HG02588 (cell line): ENCODE results near the gene FUBP3.

Source experiments
- ATAC-seq: cut with Tn5 transposase; IDR thresholded peaks from one replicate; pipeline ENCODE4 v1.9.1; 2021; ENCODE audit warnings: mild to moderate bottlenecking, moderate library complexity; ENCODE audit not compliant: unreplicated experiment

The FUBP3 gene

DNA sequence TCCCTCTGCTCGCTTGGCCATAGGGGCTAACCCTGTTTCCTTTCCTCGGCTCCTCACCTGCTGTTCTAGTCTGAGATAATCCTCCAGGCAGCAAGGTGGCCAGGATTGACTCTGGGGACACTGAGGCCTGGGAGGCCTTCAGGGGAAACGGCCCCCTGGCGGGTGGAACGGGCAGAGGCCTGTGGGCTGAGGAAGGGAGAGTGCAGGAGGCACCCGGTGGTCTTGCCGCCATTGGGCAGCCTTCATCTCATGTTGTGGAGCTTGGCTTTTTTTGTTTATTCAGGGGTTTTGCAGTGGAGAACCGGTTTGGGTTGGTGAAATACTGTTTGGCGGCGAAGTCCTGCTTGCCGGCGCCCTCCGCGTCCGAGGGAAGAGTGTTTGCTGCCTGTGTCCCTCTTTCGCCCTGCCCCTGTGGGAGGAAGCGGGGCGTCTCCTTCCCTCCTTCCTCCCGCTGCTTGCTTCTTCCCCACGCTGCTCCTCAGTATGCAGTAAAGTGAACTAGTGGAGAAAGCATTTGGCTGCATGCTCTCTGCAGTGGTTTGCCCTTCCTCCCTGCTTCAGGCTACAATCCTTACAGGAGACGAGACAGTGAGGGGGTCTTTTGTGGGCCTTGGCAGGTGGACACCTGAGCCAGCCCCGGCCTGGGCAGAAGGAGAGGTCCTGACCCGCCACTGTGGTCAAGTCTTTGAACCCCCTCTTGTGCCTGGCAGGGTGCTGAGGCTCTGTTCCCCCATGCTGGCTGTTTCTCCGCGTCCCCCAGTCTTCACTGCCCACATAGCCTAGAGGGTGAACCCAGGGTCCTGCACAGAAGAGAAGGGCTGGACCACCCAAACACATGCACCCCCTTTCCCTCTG, 54.2 kb downstream of the FUBP3 start:
- ATAC-seq = no peak

DNA sequence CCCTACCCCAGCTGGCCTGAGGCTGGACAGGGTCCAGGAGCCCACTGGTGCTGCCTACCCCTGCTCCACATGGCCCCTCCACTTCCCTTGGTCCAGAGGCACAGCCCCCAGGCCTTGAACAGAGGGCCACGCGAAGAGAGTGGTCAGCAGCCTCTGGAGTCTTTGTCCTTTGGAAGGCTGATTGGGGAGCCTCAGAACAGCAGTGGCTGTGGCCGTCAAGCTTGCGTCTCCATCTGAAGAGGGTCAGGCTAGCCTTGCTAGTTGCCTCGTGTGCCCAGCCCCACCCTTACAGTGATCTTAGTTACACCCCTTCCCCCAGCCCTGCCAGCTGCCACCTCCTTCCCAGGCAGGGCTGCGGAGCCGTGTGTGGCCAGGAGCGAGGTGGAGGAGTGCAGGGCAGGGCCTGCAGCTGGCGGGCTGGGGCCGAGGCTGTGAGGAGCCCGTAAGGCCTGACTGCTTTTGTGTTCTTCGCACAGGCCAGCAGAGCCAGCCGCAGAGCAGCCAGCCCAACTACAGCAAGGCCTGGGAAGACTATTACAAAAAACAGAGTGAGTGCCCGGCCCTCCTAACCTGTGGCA, 54.9 kb downstream of the FUBP3 start:
- no peak for ATAC-seq

DNA sequence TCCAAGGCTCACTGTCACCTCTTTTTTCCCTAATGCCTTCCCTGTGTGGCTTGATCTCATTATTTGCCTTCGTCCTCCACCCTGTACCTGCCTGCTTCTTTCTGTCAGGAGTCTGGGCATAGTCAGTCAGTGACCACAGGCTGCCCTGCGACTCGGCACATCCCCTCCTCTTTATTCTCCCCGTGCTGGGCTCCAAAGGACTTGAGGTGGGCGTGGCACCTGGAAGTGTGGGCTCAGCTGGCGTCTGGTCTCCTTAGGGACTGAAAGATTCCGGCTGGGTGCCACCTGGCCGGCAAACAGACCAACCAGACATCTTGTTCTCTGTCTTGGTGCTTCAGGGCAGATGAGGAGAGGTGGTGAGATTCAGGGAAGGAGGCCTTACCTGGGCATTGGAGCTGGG, 55.4 kb downstream of the FUBP3 start:
- no peak for ATAC-seq

DNA sequence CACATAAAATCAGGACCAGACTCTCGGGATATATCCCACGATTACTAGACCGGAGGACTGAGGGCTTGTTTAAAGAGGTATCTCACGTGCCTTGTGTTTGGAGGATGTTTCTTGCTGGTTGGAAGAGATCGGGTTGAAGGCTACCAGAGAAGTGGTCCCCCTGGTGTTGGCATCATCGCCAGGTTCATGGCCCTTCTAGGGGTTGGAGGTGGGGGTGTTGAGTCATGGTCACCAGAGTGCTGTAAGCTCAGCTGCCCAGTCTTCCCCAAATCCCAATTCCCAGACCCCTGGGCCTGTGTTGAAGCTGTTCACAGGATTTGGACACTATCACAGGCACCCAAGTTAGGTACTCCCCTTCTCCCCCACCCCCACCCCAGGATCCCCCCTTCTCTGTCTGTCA, 55.9 kb downstream of the FUBP3 start:
- ATAC-seq = no peak

DNA sequence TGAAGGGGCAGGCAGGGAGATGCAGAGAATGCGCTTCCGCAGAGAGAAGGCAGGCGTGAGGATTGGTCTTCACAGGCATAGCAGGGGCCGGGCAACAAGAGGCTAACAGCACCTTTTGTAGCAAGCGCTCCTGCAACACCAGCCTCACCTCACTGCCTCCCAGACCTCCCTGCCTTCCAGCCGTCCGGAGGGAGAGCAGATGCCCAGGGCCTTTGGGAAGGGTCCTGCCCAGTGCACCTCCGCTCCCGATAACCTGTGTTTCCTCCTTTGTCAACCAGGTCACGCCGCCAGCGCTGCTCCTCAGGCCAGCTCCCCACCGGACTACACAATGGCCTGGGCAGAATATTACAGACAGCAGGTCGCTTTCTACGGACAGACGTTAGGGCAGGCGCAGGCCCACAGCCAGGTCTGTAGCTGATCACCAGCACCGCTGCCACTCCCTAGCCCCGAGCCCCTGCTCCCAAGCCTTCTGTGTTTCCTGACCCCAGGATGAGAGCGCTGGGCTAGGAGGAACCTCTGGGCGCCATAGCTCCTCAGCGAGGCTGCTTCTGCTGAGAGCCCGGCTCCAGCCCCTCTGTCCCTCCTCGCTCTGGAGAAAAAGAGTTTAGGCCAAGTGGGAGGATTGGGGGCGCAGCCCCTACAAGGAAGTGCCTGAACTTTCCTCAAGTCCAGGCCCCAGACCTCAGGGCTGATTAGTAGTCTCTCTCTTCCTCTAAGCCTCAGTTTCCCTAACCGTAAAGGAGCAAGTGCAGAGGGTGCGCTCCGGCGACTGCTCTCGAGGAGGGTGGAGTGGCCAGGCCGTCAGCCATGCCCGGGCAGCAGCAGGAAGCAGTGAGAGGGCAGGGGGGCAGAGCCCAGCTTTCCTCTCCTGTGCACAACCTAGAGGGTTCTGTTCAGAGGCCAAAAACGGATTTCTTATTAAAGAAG, 56.6 kb downstream of the FUBP3 start:
- no peak for ATAC-seq

DNA sequence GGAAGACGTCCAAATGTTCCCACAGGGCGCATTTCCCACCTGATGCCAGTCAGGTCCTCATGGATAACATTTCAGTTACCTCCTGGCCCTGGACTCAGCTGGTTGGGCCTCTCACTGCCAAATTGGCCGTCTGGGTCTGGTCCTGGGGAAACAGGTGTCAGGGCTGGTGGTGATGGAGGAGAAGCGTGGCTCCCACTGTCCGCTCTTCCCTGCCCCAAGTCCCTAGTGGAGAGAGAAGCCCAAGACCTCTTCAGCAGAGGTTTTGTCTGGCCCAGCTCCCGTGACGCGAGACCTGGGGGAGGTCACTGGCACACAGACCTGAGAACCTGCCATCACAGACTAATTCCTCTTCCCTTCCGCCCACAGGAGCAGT, 57.3 kb downstream of the FUBP3 start:
- ATAC-seq = no peak

DNA sequence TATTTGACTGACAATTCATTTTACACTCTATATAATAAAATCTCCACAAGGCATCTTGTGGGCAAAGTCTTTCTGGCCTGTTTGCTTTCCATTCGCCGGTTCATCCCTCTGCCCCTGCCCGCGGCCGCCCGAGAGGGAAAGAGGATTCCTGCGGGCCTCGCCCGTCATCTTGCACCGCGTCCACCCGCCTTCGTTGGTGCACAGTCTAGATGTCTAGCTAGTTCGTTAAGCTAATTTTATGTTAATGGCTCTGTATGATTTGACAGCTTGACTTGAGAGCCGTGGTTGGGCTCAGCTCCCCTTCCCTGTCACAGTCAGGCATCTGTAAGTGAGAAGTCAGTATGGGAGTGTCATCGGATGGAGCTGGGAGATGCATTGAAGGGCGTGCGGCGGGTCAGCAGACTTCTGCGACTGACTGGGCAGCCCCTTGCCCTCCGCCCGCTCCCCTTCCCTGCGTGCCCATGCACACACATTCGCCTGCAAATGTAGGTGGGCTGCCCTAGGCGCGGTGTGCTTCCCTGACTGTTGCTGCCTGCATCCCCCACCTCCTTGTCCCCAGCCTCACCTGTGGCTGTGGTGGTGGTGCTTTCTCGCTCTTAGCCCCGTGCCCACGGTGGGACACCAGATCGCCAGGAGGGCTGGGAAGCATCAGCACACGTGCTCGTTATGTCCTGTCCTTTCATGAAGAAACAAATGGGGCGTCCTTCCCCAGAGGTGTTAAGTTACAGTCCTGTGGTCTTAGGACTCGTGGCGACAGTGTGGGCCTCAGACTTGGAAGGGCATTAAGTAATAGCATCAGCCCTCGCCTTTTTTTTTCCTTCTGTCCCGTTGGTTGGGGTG, 59.1 kb downstream of the FUBP3 start:
- ATAC-seq = no peak

DNA sequence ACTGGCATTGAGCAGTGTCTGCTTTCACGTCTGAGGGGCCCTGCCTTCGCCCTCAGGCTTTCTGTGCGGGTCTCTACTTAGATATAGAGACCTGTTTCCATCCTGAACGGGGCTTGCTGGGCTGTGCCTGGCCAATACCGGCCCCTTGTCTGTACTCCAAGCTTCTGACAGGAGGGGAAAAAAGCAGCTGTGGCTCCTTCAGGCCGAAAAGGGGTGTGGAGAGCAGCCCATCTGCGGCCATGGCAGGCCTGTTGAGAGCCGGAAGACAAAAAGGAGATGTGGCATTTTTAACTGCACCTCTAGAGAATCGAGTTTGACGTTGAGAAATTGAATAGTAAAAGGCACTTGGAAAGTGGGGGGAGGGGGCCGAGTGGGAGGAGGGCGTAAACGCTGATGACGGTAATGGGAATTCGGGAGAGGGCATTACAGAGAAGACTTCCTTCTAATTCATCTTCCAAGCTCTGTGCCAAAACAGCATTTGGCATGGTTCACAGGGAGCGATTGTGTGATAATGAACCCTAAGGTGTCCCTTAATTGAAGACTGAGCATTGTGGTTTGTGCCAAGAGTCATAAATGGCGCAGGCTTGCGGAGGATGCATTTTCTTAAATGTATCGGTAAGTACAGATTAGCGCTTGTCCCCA, 59.9 kb downstream of the FUBP3 start:
- ATAC-seq = no peak

DNA sequence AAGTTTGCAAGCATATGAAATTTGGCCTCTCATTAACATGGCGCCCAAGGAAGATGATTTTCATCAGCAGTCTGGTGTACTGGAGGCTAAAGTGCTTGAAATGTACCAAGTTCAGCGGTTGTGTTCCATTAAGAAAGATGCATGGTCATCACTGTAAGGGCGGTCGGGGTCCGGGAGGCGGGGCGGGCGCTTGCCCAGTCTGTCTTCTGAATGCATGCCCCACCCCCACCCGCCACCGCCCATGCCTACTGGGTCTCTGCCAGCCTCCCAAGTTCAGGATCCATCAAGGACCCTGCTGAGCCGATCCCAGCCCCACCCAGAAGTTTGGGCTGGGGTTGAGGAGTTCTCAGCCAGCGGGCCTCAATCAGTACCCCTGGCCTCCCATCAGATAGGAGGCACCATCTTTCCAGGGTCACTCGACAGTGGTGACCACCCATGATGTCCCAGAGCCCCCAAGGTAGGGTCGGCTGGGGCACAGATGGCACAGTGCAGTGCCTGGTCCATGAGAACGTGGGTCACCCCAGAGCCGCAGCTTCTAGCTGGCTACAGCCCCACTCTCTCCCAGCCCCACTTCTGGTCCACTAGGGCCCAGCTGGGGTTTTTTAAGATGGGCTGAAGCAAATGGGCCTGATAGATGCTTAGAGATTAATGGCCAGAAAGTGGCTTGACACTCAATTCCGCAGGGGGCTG, 60.6 kb downstream of the FUBP3 start:
- ATAC-seq = no peak

DNA sequence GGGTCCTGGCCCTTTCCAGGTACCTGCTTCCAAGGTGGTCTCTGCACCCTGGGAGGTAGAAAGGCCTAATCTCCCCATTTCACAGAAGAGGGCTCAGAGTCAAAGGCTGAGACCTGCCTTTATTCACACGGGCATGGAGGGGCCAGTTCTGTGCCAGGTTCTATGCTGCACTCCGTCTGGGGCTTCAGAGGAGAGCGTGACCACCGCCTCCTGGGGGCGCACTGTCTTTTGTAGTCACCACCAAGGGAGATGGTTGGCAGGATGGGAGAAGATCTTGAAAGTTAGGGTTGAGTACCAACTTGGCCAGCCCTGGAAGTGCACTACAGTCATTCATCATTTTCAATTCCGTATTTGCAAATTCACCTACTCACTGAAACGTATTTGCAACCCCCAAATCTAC, 61.3 kb downstream of the FUBP3 start:
- ATAC-seq = no peak

DNA sequence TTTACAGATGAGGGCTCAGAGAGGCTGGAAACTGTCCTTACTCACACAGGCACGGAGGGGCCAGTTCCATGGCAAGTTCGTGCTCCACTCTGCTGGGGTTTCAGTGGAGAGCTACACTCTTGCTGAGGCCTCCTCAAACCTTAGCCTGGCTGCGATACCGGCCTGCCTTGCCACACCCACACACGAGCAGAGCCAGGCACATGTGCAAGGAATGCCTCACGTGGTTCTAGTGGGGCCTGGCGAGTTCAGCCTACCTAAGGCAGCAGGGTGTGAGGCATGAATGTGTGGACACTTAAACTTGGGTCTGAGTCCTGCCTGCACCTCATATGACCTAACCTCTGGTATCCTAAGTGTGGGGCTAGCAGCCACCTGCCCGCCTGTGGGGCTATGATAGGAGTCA, 63.5 kb downstream of the FUBP3 start:
- ATAC-seq = no peak

DNA sequence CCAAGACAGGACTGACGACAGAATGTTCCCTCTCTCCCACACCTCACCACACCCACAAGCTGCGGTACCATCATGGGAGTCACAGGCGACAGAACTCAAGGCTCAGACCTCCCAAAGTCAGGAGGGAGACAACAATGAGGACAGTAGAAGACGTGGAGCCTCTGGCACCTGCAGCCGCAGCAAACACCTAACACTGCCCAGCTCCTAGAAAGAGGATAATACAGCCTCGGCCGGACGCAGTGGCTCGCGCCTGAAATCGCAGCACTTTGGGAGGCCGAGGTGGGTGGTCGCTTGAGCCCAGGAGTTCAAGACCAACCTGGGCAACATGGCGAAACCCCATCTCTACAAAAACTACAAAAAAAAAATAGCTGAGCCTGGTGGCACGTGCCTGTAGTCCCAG, 71.8 kb downstream of the FUBP3 start:
- ATAC-seq = no peak

DNA sequence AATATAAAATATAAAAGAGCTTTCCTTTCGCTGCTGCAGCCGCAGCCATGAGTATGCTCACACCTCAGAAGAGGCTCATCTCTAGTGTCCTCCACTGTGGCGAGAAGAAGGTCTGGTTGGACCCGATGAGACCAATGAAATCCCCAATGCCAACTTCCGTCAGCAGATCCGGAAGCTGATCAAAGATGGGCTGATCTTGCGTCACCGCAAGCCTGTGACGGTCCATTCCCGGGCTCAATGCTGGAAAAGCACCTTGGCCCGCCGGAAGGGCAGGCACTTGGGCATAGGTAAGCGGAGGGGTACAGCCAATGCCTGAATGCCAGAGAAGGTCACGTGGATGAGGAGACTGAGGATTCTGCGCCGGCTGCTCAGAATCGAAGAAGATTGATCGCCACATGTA, 72.4 kb downstream of the FUBP3 start:
- ATAC-seq = no peak

DNA sequence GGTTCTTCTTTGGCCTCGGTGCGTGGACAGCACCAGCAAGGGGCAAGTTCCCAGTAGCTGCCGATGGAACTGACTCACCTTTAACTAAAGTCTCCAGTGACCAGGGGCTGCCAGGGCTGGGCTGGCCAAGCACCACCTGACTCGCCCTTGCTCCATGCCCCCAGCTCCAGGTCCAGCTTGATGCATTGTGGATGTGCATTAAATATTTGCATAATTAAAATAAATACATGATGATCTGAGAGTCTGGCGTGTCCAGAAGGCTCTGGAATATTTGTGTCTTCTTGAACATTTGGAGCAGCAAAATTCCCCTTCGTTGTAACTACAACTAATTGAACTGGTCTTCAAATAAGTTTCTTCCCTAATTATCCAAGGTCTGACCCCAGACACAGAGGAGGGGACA, 75.5 kb downstream of the FUBP3 start:
- ATAC-seq = no peak

DNA sequence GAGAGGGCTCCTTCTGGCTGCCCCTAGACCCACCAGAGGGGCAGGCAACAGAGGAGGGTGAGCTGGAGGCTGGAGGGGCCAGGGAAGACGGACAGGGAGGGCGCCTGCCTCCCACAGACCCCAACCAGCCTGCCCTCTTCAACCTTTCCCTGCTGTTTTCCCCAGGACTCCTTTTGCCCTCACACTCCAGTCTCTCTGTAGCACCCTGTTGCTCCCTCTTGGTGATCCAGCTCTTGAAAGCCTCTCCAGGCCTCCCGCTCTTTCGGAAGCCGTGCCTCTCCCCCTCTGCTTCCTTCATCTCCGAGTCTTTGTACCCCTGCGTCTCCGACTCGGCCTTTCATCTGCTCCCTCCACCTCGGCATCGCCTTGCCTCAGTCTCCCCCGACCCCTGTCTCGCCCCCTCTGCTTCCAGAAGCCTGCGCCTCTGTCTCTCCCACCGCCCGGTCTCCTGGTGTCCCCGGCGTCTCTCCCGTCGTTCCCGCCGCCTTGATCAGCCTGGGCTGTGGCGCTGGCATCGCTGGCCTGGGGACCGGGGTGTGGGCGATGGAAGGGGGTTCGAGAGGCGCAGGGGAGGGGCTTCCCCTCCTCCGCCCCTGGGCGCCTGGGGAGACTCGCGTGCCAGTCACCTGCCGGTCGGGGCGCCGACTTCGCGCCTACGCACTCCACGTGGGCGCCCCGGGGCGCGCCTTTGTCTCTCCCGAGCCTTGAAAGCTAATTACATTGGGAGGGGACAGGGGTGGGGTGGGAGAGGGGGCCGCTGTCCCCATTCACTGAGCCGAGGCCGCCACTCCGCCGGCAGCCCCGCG, 79.7 kb downstream of the FUBP3 start:
- ATAC-seq = no peak

DNA sequence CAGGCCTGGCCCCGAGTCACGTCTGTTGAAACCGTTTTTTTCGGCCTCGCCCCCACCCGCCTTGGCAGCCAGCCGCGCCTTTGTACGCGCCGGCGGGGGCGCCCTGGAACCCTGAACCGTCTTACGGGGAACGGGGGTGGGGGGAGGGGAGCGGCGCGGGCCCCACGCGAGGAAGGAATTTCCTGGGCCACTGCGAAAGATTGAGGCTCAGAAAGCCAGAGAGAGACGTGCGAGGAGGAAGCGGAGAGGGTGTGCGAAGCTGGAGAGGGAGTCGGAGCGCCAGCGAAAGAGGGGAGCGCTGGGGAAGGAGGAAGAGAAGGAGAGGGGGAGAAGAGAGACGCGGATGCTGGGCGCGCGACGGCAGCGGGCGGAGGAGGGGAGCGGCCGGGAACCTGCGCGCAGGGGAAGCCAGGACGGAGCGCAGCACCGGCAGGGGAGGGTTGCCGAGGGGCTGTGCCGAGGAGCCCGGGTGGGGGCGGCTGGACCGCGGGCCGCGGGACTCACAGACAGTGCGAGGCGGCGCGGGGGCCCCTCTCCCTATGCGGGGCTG, 80.4 kb downstream of the FUBP3 start:
- no peak for ATAC-seq

DNA sequence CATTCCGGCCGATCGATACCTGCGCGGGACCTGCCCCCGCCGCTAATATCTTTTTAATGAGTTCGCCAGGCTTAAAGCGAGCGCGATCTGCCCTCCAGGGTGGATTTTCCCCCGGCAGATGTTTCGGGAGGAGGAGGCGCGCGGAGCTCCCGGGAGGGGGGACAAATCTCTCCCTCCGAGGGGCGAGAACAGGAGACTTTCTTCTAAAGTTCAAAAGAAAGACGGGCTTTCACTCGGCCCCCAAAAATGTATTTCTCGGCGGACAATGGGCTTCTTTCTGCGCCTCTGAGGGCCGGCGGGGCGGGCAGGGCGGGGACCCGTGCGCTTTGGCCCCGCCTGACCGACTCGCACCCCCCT, 80.9 kb downstream of the FUBP3 start:
- no peak for ATAC-seq

DNA sequence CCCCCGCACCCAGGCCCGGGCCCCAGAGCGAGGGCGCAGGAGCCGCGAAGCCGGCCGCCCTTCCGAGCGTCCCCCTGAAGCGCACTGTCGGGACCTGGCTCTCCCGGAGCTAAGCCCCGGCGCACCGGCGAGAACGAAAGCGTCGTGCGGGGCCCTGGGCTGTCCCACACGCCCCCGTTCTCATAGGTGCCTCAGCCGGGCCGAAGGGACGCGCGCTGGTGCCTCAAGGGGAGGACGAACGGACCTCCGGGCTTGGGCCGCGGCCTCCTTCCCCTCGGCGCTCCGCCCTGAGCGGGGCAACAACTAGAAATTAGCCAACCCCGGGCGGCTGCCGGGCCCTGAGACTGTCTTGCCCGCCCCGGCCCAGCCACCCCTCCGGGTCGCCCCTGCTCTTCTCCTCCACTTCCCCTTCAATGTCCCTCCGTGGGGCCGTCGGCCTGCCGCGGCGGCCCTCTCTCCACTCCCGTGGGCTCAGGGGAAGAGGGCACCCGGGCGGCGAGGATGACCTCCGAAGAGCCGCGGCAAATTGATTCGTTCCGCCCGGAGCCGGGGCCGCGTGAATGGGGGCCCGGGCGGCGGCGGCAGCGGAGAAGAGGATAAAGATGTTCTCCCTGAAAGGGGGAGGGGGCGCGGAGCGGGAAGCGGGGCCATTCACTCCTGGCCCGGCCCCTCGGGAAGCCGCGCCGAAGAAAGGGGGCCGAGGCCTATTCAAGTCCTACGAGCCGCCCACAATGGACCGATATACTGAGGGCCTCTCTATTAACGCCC, 81.5 kb downstream of the FUBP3 start:
- no peak for ATAC-seq
